GM12865 (cell line): ENCODE data around the gene UAP1L1.
"Not testable (repeated sequence)": the region's sequence is repeated elsewhere in the genome, so short reads cannot be mapped to it uniquely, and the experiment has no call there.

ENCODE experiments used
- DNase-seq: peaks from one replicate; pipeline ENCODE4 v3.0.0; 2010; ENCODE audit warnings: low read depth
- H3K4me3 ChIP-seq: 2 replicates; pipeline ENCODE4 v1.5.1; 2011; ENCODE audit warnings: mild to moderate bottlenecking, low read depth, low read length, control low read depth
- TF ChIP-seq, protein P1 (sequence below): IDR thresholded peaks from 2 replicates; pipeline ENCODE4 v1.5.1; 2011; ENCODE audit warnings: low read length, control low read depth, low read depth, inconsistent platforms; ENCODE audit not compliant: insufficient read depth; ENCODE audit errors: missing control alignments

Gene UAP1L1

DNA sequence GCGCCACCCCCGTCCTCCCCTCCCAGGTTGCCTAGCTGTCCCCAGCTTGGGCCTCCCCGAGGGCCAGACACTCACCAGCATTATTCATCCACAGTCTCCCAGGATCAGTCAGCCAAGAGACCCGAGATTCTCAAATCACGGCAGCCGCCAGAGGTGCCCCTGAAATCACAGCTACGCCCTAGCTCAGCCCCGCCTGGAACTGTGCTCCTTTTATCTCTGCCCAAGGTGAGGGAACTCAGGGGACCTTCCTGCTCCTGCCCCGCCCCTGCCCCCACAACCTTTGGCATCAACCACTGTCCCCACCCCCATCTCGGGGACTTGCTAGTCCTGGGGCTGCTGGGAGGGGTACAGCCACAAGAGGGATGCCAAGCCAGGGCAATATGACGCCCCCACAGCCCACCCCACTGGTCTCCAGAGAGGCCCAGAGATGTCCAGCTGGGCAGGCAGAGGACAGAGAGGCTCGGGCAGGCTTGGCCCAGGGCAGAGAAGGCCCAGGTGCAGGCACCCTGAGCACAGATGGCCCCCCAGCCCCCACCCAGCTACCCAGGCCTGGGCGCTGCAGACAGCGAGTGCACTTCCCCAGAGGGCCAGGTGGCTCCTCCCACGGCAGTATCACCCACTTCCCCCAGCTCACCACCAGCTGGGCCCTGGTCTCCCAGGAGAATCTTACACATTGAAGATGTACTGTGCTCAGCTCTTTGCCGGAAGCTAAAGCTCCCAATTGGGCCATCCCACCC lies 45.2 kb upstream of the UAP1L1 start, which contains the start of gene FUT7:
Gene FUT7, minus strand, starts transcription at position 185 of the 737 bp plus-strand sequence. Its CDS starts 97 bp downstream, at position 88.
- TF ChIP-seq, protein P1, sequence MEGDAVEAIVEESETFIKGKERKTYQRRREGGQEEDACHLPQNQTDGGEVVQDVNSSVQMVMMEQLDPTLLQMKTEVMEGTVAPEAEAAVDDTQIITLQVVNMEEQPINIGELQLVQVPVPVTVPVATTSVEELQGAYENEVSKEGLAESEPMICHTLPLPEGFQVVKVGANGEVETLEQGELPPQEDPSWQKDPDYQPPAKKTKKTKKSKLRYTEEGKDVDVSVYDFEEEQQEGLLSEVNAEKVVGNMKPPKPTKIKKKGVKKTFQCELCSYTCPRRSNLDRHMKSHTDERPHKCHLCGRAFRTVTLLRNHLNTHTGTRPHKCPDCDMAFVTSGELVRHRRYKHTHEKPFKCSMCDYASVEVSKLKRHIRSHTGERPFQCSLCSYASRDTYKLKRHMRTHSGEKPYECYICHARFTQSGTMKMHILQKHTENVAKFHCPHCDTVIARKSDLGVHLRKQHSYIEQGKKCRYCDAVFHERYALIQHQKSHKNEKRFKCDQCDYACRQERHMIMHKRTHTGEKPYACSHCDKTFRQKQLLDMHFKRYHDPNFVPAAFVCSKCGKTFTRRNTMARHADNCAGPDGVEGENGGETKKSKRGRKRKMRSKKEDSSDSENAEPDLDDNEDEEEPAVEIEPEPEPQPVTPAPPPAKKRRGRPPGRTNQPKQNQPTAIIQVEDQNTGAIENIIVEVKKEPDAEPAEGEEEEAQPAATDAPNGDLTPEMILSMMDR, result no peak
- H3K4me3 ChIP-seq, result peak within 1 kb of the TSS; percentile 6
- DNase-seq, result peak; percentile 47

- H3K4me3 ChIP-seq, result peak overlapping the region; percentile 6
- TF ChIP-seq, protein P1, result no peak
- peak; percentile 62 for DNase-seq
Measured at GRCh38 chr9:137032858-137033257, 44.5 kb upstream of the UAP1L1 start.

DNA sequence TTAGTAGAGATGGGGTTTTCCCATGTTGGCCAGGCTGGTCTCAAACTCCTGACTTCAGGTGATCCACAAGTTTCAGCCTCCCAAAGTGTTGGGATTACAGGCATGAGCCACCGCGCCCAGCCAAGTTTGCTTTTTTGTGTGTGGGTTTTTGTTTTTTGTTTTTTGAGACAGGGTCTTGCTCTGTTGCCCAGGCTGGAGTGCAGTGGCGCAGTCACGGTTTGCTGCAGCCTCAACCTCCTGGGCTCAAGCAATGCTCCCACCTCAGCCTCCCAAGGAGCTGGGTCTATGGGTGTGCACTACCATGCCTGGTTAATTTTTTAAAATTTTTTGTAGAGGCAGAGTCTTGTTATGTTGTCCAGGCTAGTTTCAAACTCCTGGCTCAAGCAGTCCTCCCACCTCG lies 43.8 kb upstream of the UAP1L1 start:
- DNase-seq, H3K4me3 ChIP-seq: not testable (repeated sequence)

DNA sequence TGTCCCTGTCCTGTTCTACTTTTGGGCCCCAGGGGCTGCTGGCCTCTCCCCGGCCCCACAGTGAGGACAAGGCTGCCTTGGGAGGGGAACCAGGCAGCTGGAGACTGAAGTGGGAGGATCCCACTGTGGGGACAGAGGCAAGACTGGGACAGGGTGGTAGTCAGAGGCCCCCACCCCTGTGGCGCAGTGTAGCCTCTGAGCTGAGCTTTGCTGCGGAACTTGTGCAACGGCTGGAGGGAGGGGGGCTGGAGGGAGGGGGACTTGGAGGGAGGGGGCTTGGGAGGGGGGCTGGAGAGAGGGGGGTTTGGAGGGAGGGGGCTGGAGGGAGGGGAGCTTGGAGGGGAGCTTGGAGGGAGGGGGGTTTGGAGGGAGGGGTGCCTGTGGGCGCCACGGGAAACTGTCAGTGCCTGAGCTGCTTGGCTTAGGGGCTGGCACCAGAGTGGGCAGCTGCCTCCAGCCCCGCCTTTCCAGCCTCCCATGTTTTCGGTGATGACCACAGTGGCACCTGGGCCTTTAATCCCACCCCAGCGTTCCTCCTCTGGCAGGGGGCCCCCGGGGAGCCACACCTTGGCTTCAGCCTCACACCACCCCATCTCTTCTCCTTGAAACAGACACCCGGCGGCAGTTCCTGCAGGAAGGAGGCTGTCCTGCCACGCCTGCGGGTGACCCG lies 43.1 kb upstream of the UAP1L1 start:
- H3K4me3 ChIP-seq, result peak overlapping the region; percentile 1; the same call in 1 of the 2 replicates
- no peak for DNase-seq
- TF ChIP-seq, protein P1, result no peak

- TF ChIP-seq, protein P1, result peak; percentile 96
- H3K4me3 ChIP-seq, result peak overlapping the region; percentile 1; the same call in 1 of the 2 replicates
- DNase-seq, result peak; percentile 94
Measured at GRCh38 chr9:137034709-137035506, 42.4 kb upstream of the UAP1L1 start.

GRCh38 chr9:137035507-137035834 lies 41.8 kb upstream of the UAP1L1 start:
- DNase-seq, result no peak
- no peak overlapping the region for H3K4me3 ChIP-seq
- TF ChIP-seq, protein P1, result no peak

- DNase-seq, result no peak
- no peak overlapping the region for H3K4me3 ChIP-seq
- TF ChIP-seq, protein P1, result no peak
Measured at GRCh38 chr9:137035937-137036336, 41.4 kb upstream of the UAP1L1 start.
